ENCODE data around the gene ZXDC.

Gene ZXDC

GRCh38 chr3:126450219-126450618 lies 25.5 kb downstream of the ZXDC start:
- no peak for DNase-seq

- DNase-seq: no peak
Observed at GRCh38 chr3:126449621-126450051, 26.1 kb downstream of the ZXDC start.

- no peak for DNase-seq
Observed at GRCh38 chr3:126448893-126449180, 26.9 kb downstream of the ZXDC start.

- no peak for DNase-seq
Observed at GRCh38 chr3:126448136-126448892, 27.4 kb downstream of the ZXDC start.

- DNase-seq: no peak
Observed at GRCh38 chr3:126447456-126448106, 28.1 kb downstream of the ZXDC start.

GRCh38 chr3:126446791-126447190 lies 28.9 kb downstream of the ZXDC start:
- no peak for DNase-seq

GRCh38 chr3:126446301-126446700 lies 29.4 kb downstream of the ZXDC start:
- DNase-seq: no peak

- no peak for DNase-seq
Observed at GRCh38 chr3:126445506-126445905, 30.2 kb downstream of the ZXDC start.

- DNase-seq: no peak
Observed at GRCh38 chr3:126442856-126443242, 32.8 kb downstream of the ZXDC start.

GRCh38 chr3:126442094-126442855 lies 33.4 kb downstream of the ZXDC start:
- DNase-seq: no peak

GRCh38 chr3:126441256-126441880 lies 34.3 kb downstream of the ZXDC start:
- DNase-seq: no peak

GRCh38 chr3:126440709-126440995 lies 35.0 kb downstream of the ZXDC start:
- DNase-seq: no peak

- DNase-seq: no peak
Observed at GRCh38 chr3:126439968-126440708, 35.6 kb downstream of the ZXDC start.

GRCh38 chr3:126439346-126439967 lies 36.2 kb downstream of the ZXDC start:
- no peak for DNase-seq

GRCh38 chr3:126438746-126439145 lies 36.9 kb downstream of the ZXDC start:
- DNase-seq: no peak

GRCh38 chr3:126438186-126438585 lies 37.5 kb downstream of the ZXDC start:
- DNase-seq: no peak

- no peak for DNase-seq
Observed at GRCh38 chr3:126436826-126437717, 38.6 kb downstream of the ZXDC start.

GRCh38 chr3:126435456-126436315 lies 40.0 kb downstream of the ZXDC start:
- DNase-seq: no peak

GRCh38 chr3:126434931-126435411 lies 40.7 kb downstream of the ZXDC start:
- DNase-seq: no peak

- DNase-seq: no peak
Observed at GRCh38 chr3:126434264-126434590, 41.5 kb downstream of the ZXDC start.
